Epithelial cell of esophagus (primary cell): Measurements from ENCODE around the gene SPSB2.
"Not testable (repeated sequence)": the region's sequence is repeated elsewhere in the genome, so short reads cannot be mapped to it uniquely, and the experiment has no call there.

Experiments used
- DNase-seq: peaks from one replicate; pipeline ENCODE4 v3.0.0; 2010; ENCODE audit warnings: low read depth
- H3K4me3 ChIP-seq: 2 replicates; pipeline ENCODE4 v1.5.1; 2011; ENCODE audit warnings: mild to moderate bottlenecking, low read length, control low read depth
- CTCF ChIP-seq: IDR thresholded peaks from 2 replicates; pipeline ENCODE4 v1.5.1; 2011; ENCODE audit warnings: low read depth, mild to moderate bottlenecking, low read length, control low read depth, inconsistent platforms; ENCODE audit not compliant: insufficient read depth; ENCODE audit errors: missing control alignments

SPSB2 gene

DNA sequence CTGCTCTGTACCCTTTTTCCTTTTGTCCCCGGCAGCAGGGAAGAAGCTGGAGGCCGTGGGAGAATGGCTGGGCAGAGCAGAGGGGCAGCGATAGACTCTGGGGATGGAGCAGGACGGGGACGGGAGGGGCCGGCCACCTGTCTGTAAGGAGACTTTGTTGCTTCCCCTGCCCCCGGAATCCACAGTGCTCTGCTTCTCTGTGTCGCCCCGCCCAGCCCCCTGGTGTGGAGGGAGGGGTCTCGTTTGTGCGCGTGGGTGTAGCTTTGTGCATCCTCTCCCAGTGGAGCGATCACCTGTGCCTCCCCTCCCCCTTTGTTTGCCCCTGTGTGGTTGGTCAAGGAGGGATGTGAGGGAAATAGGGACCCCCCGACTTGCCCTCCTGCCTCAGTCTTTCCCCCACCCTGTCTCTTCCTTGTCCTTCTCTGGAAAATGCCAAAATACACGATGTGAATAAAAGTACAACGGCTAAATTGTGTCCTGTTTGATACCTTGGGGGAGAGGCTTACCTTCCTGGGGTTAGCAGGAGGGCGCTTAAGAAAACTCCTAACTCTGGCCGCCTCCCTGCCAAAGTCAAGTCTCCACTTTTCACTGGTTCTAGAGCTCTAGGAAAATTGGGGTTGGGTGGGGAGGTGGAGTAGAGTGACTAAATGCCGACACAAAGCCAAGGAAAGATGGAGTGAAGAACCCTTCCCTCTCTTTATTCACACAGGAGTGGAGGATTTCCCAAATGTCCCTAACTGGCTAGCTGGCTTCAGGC is 6.8 kb downstream of the SPSB2 start:
- no peak overlapping the region for H3K4me3 ChIP-seq
- no peak for DNase-seq
- no peak for TF ChIP-seq CTCF

DNA sequence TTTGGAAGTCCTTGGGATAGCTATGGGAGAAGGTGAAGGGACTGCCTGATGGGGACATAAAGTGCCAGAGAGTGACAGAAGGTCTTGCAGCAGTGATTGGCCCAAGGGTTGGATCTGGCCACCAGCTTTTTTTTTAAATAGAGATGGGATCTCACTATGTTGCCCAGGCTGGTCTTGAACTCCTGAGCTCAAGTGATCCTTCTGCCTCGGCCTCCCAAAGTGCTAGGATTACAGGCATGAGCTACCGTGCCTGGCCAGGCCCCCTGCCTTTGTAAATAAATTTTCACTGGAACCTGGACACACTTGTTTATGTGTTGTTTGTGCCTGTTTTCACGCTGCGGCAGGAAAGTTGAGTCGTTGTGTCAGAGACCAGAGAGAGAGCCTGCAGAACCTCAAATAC is 7.8 kb downstream of the SPSB2 start:
- DNase-seq, H3K4me3 ChIP-seq: not testable (repeated sequence)

- TF ChIP-seq CTCF, result no peak
- DNase-seq, result no peak
- H3K4me3 ChIP-seq, result no peak overlapping the region
These were observed 9.3 kb downstream of the SPSB2 start for GRCh38 chr12:6863586-6864321.

DNA sequence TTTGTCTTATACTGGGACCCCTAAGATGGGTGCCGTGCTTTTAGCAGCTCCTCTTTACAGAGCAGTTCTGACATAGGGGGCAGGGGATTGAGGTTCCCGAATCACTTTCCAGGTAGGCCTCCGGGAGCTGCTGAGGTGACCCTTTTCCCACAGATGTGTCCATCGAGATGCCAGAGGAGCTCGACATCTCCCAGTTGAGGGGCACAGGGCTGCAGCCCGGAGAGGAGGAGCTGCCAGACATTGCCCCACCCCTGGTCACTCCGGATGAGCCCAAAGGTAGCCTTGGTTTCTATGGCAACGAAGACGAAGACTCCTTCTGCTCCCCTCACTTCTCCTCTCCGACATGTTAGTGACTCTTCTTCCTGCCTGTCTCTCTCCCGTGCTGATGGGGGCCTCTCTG is 10.1 kb downstream of the SPSB2 start:
- no peak for DNase-seq
- H3K4me3 ChIP-seq, result no peak overlapping the region
- no peak for TF ChIP-seq CTCF

DNA sequence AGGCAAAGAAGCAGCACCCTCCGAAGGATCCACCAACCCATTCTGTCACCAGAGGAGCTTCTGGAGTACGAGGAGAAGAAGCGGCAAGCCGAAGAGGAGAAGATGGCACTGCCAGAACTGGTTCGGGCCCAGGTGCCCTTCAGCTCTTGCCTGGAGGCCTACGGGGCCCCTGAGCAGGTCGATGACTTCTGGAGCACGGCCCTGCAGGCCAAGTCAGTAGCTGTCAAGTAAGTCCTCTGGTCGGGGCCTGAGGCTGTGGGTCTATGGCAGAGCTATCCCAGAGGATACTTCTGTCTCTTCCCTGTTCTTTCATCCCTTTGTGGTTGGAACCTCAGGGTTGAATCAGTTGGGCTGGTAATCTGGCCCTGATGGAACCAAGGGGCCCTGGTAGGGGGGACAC is 11.7 kb downstream of the SPSB2 start:
- DNase-seq, result no peak
- no peak for TF ChIP-seq CTCF
- H3K4me3 ChIP-seq, result no peak overlapping the region

DNA sequence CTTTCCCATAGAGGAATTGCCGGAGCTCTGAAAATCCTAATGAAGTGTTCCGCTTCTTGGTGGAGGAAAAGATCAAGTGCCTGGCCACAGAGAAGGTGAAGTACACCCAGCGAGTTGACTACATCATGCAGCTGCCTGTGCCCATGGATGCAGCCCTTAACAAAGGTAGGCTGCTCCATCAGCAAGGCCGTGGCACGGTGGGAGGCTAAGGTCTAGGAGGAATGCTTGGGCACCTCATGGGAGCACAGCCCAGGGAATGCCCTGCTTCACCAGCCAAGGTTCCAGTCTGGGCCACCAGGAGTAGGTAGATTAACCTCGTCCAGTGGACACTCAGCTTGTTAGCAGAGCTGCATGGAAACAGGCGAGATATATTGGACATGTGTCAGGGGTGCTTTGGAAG is 12.2 kb downstream of the SPSB2 start:
- no peak overlapping the region for H3K4me3 ChIP-seq
- DNase-seq, result no peak
- TF ChIP-seq CTCF, result no peak

DNA sequence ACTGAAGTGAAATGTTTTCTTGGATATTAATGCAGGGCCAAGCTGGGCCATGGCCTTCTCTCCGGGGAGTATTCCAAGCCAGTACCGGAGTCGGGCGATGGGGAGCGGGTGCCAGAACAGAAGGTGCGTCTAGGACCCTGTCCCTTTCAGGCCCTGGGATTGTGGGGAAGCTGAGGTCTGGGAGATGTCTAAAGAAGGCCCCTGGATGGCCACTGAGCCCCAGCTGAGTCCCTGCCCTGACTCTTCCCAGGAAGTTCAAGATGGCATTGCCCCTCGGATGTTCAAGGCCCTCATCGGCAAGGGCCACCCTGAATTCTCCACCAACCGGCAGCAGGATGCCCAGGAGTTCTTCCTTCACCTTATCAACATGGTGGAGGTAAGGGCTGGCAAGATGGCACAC is 13.0 kb downstream of the SPSB2 start:
- no peak overlapping the region for H3K4me3 ChIP-seq
- TF ChIP-seq CTCF, result no peak
- no peak for DNase-seq
